MV-4-11 (cell line): Measurements from ENCODE around the gene ZSCAN26.
"Not testable (repeated sequence)": the region's sequence is repeated elsewhere in the genome, so short reads cannot be mapped to it uniquely, and the experiment has no call there.

Experiments
- DNase-seq: peaks from one replicate; lab custom pipeline; 2025; lab: John Stamatoyannopoulos, UW

ZSCAN26 gene

GRCh38 chr6:28257042-28257441 lies 9.9 kb upstream of the ZSCAN26 start:
- DNase-seq = no peak

DNA sequence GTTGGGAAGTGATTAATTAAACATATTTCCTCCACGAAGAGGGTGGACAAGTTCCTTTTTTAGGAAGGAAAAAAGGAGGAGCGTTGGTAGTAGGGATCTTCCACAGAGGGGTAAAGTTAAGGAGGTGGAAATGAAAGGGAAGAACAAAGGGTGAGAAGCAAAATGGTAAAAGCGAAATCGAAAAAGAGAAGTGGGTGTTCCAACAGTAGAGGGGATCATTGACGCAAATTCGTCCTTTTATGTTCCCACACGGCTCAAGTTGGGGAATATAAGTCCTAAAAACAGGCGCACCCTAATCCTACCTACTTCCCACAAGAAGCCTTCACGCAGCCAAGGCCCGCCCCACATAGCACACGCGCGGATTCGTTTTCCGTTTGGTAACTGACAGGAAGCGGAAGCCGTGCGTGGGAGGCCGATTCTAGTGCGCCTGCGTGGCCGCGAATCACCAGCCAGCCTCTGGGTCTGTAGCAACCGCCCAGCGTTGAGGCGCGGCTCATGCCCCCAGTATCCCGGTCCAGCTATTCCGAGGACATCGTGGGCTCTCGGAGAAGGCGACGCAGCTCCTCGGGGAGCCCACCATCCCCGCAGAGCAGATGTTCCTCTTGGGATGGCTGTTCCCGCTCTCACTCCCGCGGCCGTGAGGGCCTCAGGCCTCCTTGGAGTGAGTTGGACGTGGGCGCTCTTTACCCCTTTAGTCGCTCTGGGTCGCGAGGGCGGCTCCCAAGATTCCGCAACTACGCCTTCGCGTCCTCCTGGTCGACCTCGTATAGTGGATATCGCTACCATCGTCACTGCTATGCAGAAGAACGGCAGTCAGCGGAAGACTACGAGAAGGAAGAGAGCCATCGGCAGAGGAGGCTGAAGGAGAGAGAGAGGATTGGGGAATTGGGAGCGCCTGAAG lies 7.8 kb upstream of the ZSCAN26 start, which contains the start of gene NKAPL:
Gene NKAPL, plus strand, starts transcription at position 421 of the 901 bp plus-strand sequence. Its CDS starts 75 bp downstream, at position 496.
- DNase-seq = peak; percentile 93

DNA sequence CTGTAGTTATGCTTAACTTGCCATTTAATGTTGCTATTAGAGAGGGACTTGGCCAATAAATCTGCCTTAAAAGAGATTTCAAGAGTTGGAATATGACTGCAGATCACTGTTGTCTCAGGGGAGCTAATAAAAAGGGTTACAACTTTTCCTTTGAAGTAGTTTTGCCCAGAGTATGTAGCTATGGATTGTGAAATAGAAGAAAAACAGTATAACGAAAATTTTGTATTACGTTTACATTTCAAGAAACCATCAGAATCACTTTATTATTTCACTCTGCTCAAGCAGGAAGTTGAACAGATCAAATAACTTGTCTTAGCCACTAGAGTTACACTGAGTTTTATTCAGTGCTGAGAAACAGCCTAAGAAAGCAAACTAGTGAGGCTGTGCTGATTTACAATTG lies 3.0 kb upstream of the ZSCAN26 start:
- no peak for DNase-seq

- DNase-seq = no peak
Measured at GRCh38 chr6:28264834-28265401, 2.0 kb upstream of the ZSCAN26 start.

DNA sequence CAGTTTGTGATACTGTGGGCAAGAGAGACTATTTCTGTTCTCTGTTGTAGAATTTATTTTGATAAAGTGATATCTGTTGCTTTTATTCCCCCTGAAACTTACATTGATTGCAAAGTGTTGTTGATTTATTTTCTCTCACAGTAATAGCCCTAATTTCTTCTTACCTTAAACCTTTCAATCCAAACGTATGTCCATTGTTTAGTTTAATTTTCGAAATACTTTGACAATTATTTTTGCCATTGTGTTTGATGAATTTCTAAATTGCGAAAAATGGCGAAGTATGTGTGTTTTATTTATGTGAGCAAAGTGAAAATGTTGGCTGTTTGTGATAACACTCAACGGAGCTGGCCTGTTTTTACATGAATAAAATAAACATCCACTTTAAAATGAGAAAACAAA lies 381 bp upstream of the ZSCAN26 start:
- DNase-seq = no peak

GRCh38 chr6:28267695-28268059 lies 734 bp downstream of the ZSCAN26 start:
- no peak for DNase-seq

DNA sequence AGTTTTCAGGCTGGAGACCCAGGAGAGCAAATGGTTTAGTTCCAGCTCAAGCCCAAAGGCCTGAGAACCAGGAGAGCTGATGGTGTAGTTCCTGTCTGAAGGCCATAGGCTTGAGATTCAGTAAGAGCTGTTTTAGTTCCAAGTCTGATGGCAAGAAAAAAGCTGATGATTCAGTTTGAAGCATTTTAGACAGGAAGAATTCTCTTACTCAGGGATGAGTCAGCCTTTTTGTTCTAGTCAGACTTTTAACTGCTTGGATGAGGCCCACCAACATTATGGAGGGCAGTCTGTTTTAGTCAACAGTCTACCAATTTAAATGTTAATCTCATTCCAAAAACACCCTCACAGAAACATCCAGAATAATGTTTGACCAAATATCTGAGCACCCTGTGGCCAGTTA lies 2.5 kb downstream of the ZSCAN26 start:
- DNase-seq = peak; percentile 70

GRCh38 chr6:28274888-28275287 lies 7.9 kb downstream of the ZSCAN26 start:
- no peak for DNase-seq

DNA sequence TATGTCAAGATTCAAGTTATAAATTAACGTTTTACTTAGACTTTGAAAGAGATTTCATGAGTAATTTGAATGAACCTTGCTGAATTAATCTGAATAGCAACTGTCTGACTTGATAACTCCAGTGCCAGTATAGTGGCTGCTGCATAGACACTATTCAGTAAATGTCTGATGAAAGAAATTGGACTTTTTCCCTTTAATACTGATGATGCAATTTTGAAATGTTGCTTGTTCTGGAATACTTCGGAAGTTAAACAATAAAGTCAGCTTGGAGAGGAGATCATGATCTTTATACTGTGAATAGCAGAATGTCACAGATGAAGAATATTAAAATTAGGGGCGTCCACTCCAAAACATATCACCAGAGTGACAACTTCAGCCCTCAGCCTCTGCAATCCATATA lies 10.8 kb downstream of the ZSCAN26 start:
- no peak for DNase-seq

DNA sequence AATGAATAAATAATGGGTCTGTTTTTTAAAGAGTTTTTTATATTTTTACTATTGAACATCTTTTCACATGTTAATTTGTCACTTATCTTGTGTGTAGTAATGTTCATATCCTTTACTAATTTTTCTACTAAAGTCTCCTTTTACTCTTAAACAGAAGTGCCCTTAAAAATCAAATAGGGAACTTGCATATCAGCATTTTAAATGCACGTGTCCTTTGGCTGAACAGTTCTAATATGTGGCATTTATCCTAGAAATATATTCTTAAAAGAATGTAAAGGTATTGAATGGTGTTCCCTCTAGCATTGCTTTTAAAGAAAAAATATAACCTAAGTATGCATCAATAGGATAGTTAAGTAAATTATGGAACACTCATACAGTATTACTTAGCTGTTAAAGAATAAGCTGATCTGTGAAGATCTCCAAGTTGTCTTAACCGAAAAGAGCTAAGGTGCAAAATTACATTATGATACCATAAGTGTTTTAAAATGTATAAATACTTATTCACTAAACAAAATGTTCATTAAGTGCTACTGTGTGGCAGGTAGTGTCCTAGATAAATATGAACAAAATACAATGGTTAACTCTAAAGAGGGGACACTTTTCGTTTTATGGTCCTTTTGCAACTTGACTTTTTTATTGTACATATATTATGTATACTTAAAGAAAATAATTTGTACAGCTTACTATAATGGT lies 13.8 kb downstream of the ZSCAN26 start:
- DNase-seq = no peak

DNA sequence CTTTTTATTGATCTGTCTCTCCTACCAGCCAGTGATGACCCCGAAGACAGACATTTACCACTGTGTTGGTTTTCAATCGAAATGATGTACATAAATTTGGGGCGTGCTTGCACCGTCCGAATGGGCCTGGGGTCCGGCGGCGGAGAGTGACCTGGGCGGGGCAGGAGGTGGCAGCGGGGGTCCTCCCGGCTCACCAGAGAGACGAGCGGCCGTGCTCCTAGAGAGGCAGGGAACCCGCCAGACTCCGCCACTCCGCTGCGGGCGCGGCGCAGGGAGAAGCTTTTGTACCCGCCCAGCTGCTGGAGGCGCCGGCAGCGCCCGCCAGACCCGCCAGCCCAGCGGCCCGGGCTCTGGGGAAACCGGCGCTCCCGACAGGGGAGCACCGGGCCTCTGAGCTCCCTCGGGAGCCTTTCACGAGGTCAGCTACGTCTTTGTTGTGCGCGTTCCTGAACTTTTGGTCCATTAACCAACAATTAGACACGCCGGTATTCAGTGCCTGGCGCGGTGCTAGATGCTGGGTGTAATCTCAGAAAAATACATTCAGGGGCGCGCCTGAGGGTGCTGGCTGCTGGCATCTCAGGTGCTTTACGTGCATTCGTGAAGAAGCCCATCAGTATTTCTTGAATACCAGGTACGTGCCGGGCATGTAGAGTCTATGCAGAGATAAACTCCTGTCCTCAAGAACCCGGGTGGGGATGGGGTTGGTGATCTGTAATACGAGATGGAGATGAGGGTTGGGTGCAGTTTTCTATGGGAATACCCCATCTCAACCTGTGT lies 14.5 kb downstream of the ZSCAN26 start, which contains the start of gene PGBD1:
Gene PGBD1, plus strand, starts transcription at position 285 of the 777 bp plus-strand sequence. CDS start 2,242 bp downstream, outside the sequence.
- DNase-seq = peak; percentile 48

- DNase-seq = no peak
Measured at GRCh38 chr6:28282926-28283325, 16.0 kb downstream of the ZSCAN26 start.

DNA sequence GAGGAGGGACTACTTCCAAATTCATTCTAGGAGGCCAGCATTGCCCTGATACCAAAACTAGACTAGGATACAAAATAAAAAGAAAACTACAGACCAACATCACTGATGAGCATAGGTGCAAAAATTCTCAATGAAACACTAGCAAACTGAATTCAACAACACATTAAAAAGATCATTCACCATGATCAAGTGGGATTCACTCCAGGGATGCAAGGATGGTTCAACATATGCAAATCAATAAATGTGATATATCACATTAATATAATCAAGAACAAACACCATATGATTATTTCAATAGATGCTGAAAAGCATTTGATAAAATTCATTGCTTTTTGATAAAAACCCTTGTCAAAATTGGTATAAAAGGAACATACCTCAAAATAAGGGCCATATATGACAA lies 24.6 kb downstream of the ZSCAN26 start:
- no peak for DNase-seq

DNA sequence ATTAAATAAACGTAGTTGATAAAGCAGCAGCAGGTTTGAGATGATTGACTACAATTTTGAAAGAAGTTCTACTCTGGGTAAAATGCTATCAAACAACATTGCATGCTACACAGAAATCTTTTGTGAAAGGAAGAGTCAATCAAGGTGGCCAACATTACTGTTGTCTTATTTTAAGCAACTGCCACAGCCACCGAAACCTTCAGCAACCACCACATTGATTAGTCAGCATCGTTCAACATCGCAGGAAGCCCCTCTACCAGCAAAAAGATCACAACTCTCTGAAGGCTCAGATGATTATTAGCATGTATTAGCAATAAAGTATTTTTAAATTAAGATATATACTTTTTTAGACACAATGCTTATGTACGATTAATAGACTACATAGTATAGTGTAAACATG lies 28.4 kb downstream of the ZSCAN26 start:
- DNase-seq = no peak

DNA sequence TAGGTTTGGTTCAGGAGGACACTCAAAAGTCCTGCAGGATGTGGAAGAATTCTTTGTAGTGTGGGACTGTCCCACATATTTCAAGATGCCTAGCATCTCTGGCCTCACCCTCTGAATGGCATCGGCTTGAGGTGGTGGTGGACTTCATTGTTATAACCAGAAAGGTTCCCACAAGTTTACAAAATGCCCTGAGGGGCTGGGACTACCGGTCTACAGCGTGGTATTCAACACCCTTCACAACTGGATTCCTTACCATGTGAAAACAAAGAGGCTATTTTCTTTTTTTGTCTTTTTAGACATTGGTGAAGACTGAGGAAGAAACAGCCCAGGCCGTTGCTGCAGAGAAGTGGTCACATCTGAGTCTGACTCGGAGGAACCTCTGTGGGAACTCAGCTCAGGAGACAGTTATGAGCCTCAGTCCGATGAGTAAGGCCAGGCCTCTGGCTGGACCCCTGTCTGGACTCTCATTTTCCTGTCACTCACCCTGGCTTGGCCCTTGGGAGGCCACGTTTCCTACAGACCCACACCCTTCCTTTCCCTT lies 29.6 kb downstream of the ZSCAN26 start:
- DNase-seq = no peak

GRCh38 chr6:28303570-28303969 lies 36.6 kb downstream of the ZSCAN26 start:
- DNase-seq = no peak

GRCh38 chr6:28306363-28306762 lies 39.4 kb downstream of the ZSCAN26 start:
- not testable (repeated sequence) for DNase-seq

GRCh38 chr6:28311139-28311823 lies 44.3 kb downstream of the ZSCAN26 start:
- peak; percentile 13 for DNase-seq

DNA sequence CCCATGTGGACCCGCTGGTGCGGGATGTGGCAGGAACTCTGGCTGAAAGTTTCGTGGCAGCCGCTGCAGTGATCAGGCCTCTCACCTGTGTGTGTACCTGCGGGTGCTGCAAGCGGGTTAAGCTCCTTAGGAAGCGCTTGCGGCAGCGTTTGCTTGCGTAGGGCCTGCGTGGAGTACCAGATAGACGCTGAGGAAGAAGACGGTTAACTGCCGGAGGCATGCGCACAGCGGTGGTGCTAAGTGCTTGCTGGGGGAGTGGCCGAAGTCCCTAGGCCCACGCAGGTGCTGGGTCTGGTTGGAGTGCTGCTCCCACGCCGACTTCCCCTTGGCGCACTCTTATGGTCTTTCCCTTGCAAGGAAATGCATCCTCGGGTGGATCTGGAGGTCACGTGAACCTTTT lies 46.0 kb downstream of the ZSCAN26 start:
- no peak for DNase-seq

GRCh38 chr6:28315628-28316027 lies 48.7 kb downstream of the ZSCAN26 start:
- DNase-seq = no peak

DNA sequence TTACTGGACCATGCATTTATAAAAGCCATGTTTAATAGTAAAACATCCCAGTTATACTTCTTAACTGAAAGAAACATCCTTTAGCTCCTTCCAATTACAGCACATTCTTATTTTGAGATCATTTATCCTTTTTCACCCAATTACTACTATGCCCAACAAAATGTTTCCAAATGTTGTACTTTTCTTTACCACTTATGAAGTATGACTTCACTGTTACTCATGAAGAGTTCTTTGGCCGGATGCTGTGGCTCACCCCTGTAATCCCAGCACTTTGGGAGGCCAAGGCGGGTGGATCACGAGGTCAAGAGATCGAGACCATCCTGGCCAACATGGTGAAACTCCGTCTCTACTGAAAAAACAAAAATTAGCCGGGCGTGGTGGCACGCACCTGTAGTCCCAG lies 50.9 kb downstream of the ZSCAN26 start:
- not testable (repeated sequence) for DNase-seq
